CD4-positive, alpha-beta T cell (primary cell): ENCODE results near the gene PDSS2. TPM values are rescaled to one million over a fixed set of nuclear protein-coding genes. Genes with fewer than 3 reads are reported as not detected.

Experiments used
- ATAC-seq: fragments of 200-7000 bp; cut with Tn5 transposase; one replicate; pipeline ENCODE4 v1.10.0; 2022; ENCODE audit warnings: mild to moderate bottlenecking; ENCODE audit not compliant: poor library complexity
- CTCF ChIA-PET: fragments of 350-600 bp; sonication (Branson Sonifier 250); formaldehyde crosslinking; loops from one replicate; lab custom pipeline; 2021; ENCODE audit warnings: antibody characterized with exemption, inconsistent platforms; lab: Charles Lee
- POLR2A ChIA-PET: fragments of 350-600 bp; sonication (Branson Sonifier 250); formaldehyde crosslinking; loops from one replicate; lab custom pipeline; 2021; ENCODE audit warnings: antibody characterized with exemption, inconsistent platforms; lab: Charles Lee
- DNase-seq, 14 experiments: peaks; one replicate each; pipeline ENCODE4 v3.0.0-alpha.2; 2013 to 2020; ENCODE audit warnings: mixed read lengths in 2 of 14
- H3K27ac ChIP-seq, 2 donors: one replicate each; pipeline versions ENCODE4 v1.5.1 to v1.7.0; 2013; ENCODE audit warnings: low read length in 2 of 2, low read depth in 1 of 2, mild to moderate bottlenecking in 1 of 2
- H3K27me3 ChIP-seq, 2 experiments: 1 replicate in 1 of 2; 2 replicates in 1 of 2; pipeline versions ENCODE4 v1.6.1 to v1.7.0; 2013; ENCODE audit warnings: low read length in 2 of 2, control low read depth in 1 of 2, mild to moderate bottlenecking in 1 of 2, moderate library complexity in 1 of 2; ENCODE audit not compliant: insufficient read depth in 2 of 2, control insufficient read depth in 1 of 2
- H3K36me3 ChIP-seq: one replicate; pipeline ENCODE4 v1.6.1; 2013; ENCODE audit warnings: low read length, control low read depth; ENCODE audit not compliant: insufficient read depth
- H3K4me1 ChIP-seq: one replicate; pipeline ENCODE4 v1.6.1; 2013; ENCODE audit warnings: low read length, control low read depth; ENCODE audit not compliant: insufficient read depth
- H3K4me3 ChIP-seq: one replicate; pipeline ENCODE4 v1.5.1; 2013; ENCODE audit warnings: mild to moderate bottlenecking, low read length, moderate library complexity
- H3K9me3 ChIP-seq, 2 experiments: 1 replicate in 1 of 2; 2 replicates in 1 of 2; pipeline versions ENCODE4 v1.6.1 to v1.7.0; 2013; ENCODE audit warnings: low read length in 2 of 2, mild to moderate bottlenecking in 2 of 2, control low read depth in 1 of 2, moderate library complexity in 1 of 2; ENCODE audit not compliant: control insufficient read depth in 1 of 2, insufficient read depth in 1 of 2
- H3K27ac Mint-ChIP-seq: one replicate; pipeline ENCODE4 v1.8.0; 2020; ENCODE audit warnings: mixed read lengths
- H3K27me3 Mint-ChIP-seq: one replicate; pipeline ENCODE4 v1.8.0; 2021; ENCODE audit warnings: mixed read lengths
- H3K36me3 Mint-ChIP-seq: one replicate; pipeline ENCODE4 v1.8.0; 2021; ENCODE audit warnings: low read depth, mixed read lengths
- H3K4me1 Mint-ChIP-seq: one replicate; pipeline ENCODE4 v1.8.0; 2021; ENCODE audit warnings: low read depth, mixed read lengths
- H3K4me3 Mint-ChIP-seq: one replicate; pipeline ENCODE4 v1.8.0; 2020; ENCODE audit warnings: mild to moderate bottlenecking, mixed read lengths
- H3K9me3 Mint-ChIP-seq: one replicate; pipeline ENCODE4 v1.8.0; 2020; ENCODE audit warnings: mixed read lengths
- CTCF ChIP-seq: fragments of 200-600 bp; IDR thresholded peaks from one replicate; pipeline ENCODE4 v1.8.0; 2022; ENCODE audit warnings: antibody characterized with exemption, mild to moderate bottlenecking
- intact Hi-C, 2 experiments: fragments of 100-400 bp; cut with DNase I in 1 of 2; cut with micrococcal nuclease in 1 of 2; formaldehyde crosslinking; loops; one replicate each; pipeline versions ENCODE4 v1.15.1 to v1.9.0; 2023 to 2025; cut with DNase I, micrococcal nuclease
- total RNA-seq, 174 experiments: library from RNA in 2 of 174; stranded (reverse) in 2 of 174; gene quantifications; one replicate each; pipeline ENCODE4 v1.2.3 and lab custom pipeline; 2021 to 2026

The PDSS2 gene
- total RNA-seq, 2 experiments from 2014 or later = 5.8 to 6.6 TPM

- Mint-ChIP-seq H3K27me3 (no peaks in the 10 kb centered on the region), H3K36me3 (no peaks in the 10 kb centered on the region), H3K4me3 (no peak overlapping the region), H3K4me1 (no peaks in the 10 kb centered on the region), H3K9me3 (no peaks in the 10 kb centered on the region), H3K27ac (no peak overlapping the region)
- H3K4me3 ChIP-seq = no peak overlapping the region
- intact Hi-C loops = no loop called here
- CTCF ChIA-PET = no interaction called here
- no peak for TF ChIP-seq CTCF
- DNase-seq (no peak), ATAC-seq (no peak)
- H3K36me3 ChIP-seq = no peaks in the 10 kb centered on the region
- no peaks in the 10 kb centered on the region for H3K27me3 ChIP-seq
- H3K4me1 ChIP-seq = no peaks in the 10 kb centered on the region
- no peaks in the 10 kb centered on the region for H3K9me3 ChIP-seq
- no peak overlapping the region for H3K27ac ChIP-seq
- POLR2A ChIA-PET = no interaction called here
These were observed 105.5 kb downstream of the PDSS2 start for GRCh38 chr6:107353773-107354382.

- ATAC-seq = no peak
- no peaks in the 10 kb centered on the region for H3K4me1 Mint-ChIP-seq
These were observed 111.1 kb downstream of the PDSS2 start for GRCh38 chr6:107348224-107348623.

DNA sequence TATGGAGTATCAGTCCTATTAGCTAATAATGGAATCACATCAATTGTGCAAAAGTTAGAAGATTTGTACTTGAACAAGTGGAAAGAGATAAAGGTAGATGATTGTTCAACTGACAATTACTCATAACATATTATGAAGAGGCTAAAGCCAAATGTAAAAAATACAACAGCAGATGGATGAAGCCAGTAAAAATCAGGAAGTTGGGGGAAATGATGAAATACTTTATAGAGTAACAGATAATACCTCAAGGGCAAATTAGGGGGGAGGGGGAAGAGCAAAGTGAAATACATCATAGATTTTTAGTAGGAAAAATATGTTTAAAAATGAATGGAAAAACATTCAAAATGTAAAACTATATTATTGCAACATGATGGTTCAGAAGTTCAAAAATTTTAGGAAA is 114.0 kb downstream of the PDSS2 start:
- H3K4me1 Mint-ChIP-seq = no peaks in the 10 kb centered on the region
- no peak overlapping the region for H3K27ac Mint-ChIP-seq
- CTCF ChIA-PET = interaction anchor here (0.6 kb wide), 1 partner anchor 10 kb away, joined by 3 read pairs; no protein-coding TSS in a partner anchor

More at GRCh38 chr6:107348224-107348623, 111.1 kb downstream of the PDSS2 start:
- Histone ChIP-seq H3K27me3 (no peaks in the 10 kb centered on the region), H3K4me3 (no peak overlapping the region), H3K27ac (no peak overlapping the region), H3K9me3 (no peaks in the 10 kb centered on the region), H3K36me3 (no peaks in the 10 kb centered on the region), H3K4me1 (no peaks in the 10 kb centered on the region)
- no peak for DNase-seq
- Mint-ChIP-seq H3K36me3 (no peaks in the 10 kb centered on the region), H3K4me3 (no peak overlapping the region), H3K27me3 (no peaks in the 10 kb centered on the region), H3K27ac (no peak overlapping the region), H3K9me3 (no peaks in the 10 kb centered on the region)
- POLR2A ChIA-PET = interaction anchor here (0.9 kb wide), 1 partner anchor 111 kb away, joined by 3 read pairs; the partner anchor contains the start of gene PDSS2
- intact Hi-C loops = no loop called here
- CTCF ChIA-PET = no interaction called here
- TF ChIP-seq CTCF = no peak

More for the DNA sequence above, 114.0 kb downstream of the PDSS2 start:
- Mint-ChIP-seq H3K9me3 (no peaks in the 10 kb centered on the region), H3K27me3 (no peaks in the 10 kb centered on the region), H3K36me3 (no peaks in the 10 kb centered on the region), H3K4me3 (no peak overlapping the region)
- no peak overlapping the region for H3K4me3 ChIP-seq
- no peaks in the 10 kb centered on the region for H3K27me3 ChIP-seq
- no peak for ATAC-seq
- no peaks in the 10 kb centered on the region for H3K9me3 ChIP-seq
- intact Hi-C loops = no loop called here
- no peak for TF ChIP-seq CTCF
- DNase-seq = no peak
- no peaks in the 10 kb centered on the region for H3K36me3 ChIP-seq
- no peaks in the 10 kb centered on the region for H3K4me1 ChIP-seq
- POLR2A ChIA-PET = no interaction called here
- H3K27ac ChIP-seq = no peak overlapping the region
